T-cell (primary cell): ENCODE results near the gene SMAD1. TPM values are rescaled to one million over a fixed set of nuclear protein-coding genes. Genes with fewer than 3 reads are reported as not detected.
"Not testable (repeated sequence)": the region's sequence is repeated elsewhere in the genome, so short reads cannot be mapped to it uniquely, and the experiment has no call there.

Experiments used
- ATAC-seq, 4 experiments: fragments of 200-7000 bp in 3 of 4; fragments of 150-1000 bp in 1 of 4; cut with Tn5 transposase; replicated peaks in 1 of 4; 1 replicate in 3 of 4; 2 replicates in 1 of 4; pipeline ENCODE4 v1.10.0; 2021; ENCODE audit warnings: moderate library complexity in 3 of 4, mild to moderate bottlenecking in 2 of 4, moderate number of reproducible peaks in 1 of 4
- CTCF ChIA-PET, 2 donors: fragments of 300-600 bp; sonication (Branson Sonifier 250); formaldehyde crosslinking; loops; one replicate each; lab custom pipeline; 2022; ENCODE audit warnings: antibody characterized with exemption in 2 of 2; lab: Charles Lee
- POLR2A ChIA-PET, 2 donors: fragments of 300-600 bp; sonication (Branson Sonifier 250); formaldehyde crosslinking; loops; one replicate each; lab custom pipeline; 2022; ENCODE audit warnings: antibody characterized with exemption in 2 of 2; lab: Charles Lee
- DNase-seq, 35 experiments: peaks; one replicate each; pipeline versions ENCODE4 v3.0.0 to v3.0.0-alpha.2; 2013 to 2023
- H3K27ac ChIP-seq: one replicate; pipeline ENCODE4 v1.5.1; 2013; ENCODE audit warnings: low read length
- H3K27me3 ChIP-seq, 2 experiments: replicated peaks in 1 of 2; 1 replicate in 1 of 2; 2 replicates in 1 of 2; pipeline versions ENCODE4 v1.6.1 to v1.7.0; 2013; ENCODE audit warnings: low read length in 1 of 2, mixed read lengths in 1 of 2; ENCODE audit not compliant: control insufficient read depth in 2 of 2, insufficient read depth in 2 of 2; ENCODE audit errors: extremely low read depth in 1 of 2
- H3K36me3 ChIP-seq, 2 donors: 1 replicate in 1 of 2; 2 replicates in 1 of 2; pipeline versions ENCODE4 v1.6.1 to v1.7.0; 2013; ENCODE audit warnings: low read length in 1 of 2; ENCODE audit not compliant: control insufficient read depth in 2 of 2, insufficient read depth in 1 of 2; ENCODE audit errors: extremely low read depth in 1 of 2
- H3K4me1 ChIP-seq, 2 experiments: 1 replicate in 1 of 2; 2 replicates in 1 of 2; pipeline versions ENCODE4 v1.6.1 to v1.7.0; 2013; ENCODE audit warnings: low read length in 2 of 2, mixed read lengths in 1 of 2; ENCODE audit not compliant: insufficient read depth in 2 of 2, control insufficient read depth in 1 of 2; ENCODE audit errors: extremely low read depth in 1 of 2
- H3K4me3 ChIP-seq, 2 donors: 1 replicate in 1 of 2; 2 replicates in 1 of 2; pipeline versions ENCODE4 v1.5.1 to v1.7.0; 2013; ENCODE audit warnings: mild to moderate bottlenecking in 2 of 2, low read length in 1 of 2, moderate library complexity in 1 of 2; ENCODE audit not compliant: control insufficient read depth in 1 of 2; ENCODE audit errors: extremely low read depth in 1 of 2
- H3K9me3 ChIP-seq: 2 replicates; pipeline ENCODE4 v1.7.0; 2013
- H3K27ac Mint-ChIP-seq, 2 donors: one replicate each; pipeline ENCODE4 v1.8.0; 2020 to 2021; ENCODE audit warnings: mild to moderate bottlenecking in 2 of 2, mixed read lengths in 2 of 2
- H3K27me3 Mint-ChIP-seq, 2 donors: one replicate each; pipeline ENCODE4 v1.8.0; 2021 to 2022; ENCODE audit warnings: mixed read lengths in 2 of 2
- H3K36me3 Mint-ChIP-seq: one replicate; pipeline ENCODE4 v1.8.0; 2021; ENCODE audit warnings: mixed read lengths
- H3K4me1 Mint-ChIP-seq, 3 donors: one replicate each; pipeline ENCODE4 v1.8.0; 2020 to 2022; ENCODE audit warnings: mixed read lengths in 3 of 3, mild to moderate bottlenecking in 1 of 3
- H3K4me3 Mint-ChIP-seq, 3 donors: one replicate each; pipeline ENCODE4 v1.8.0; 2020 to 2022; ENCODE audit warnings: mild to moderate bottlenecking in 3 of 3, mixed read lengths in 3 of 3, moderate library complexity in 3 of 3
- H3K9me3 Mint-ChIP-seq, 3 donors: one replicate each; pipeline ENCODE4 v1.8.0; 2020 to 2022; ENCODE audit warnings: mixed read lengths in 3 of 3
- WGBS: methylation state at CpG from one replicate; pipeline ENCODE4 v1.1.5; 2013; ENCODE audit warnings: missing lambda C conversion rate; ENCODE audit not compliant: insufficient coverage; 5-methylcytosine and 5-hydroxymethylcytosine counted together
- total RNA-seq, 35 experiments: library from RNA in 6 of 35; stranded (reverse) in 6 of 35; fragments of 120-200 nt in 1 of 35; gene quantifications; one replicate each; pipeline versions ENCODE4 v1.2.1 to v1.2.4 and lab custom pipeline; 2013 to 2026

Gene SMAD1
- total RNA-seq, 5 donors from 2014 or later (not counting 1 experiment from before 2014, with no cell fraction given) = 1.0 to 8.7 (median 1.5) TPM

GRCh38 chr4:145583191-145584055 is 101.8 kb downstream of the SMAD1 start:
- 100% methylated on average over 2 of the region's 6 CpGs for WGBS
- DNase-seq = no peak
- H3K27me3 ChIP-seq = peaks cover 0 to under 1% of the 10 kb centered on the region in 2 experiments
- Mint-ChIP-seq H3K27me3 (peaks cover 12 to 17% of the 10 kb centered on the region in 2 donors), H3K4me3 (no peak overlapping the region), H3K4me1 (no peaks in the 10 kb centered on the region), H3K9me3 (peaks cover 0 to 3% (median 0%) of the 10 kb centered on the region in 3 donors), H3K36me3 (no peaks in the 10 kb centered on the region), H3K27ac (no peak overlapping the region)
- H3K4me1 ChIP-seq = no peaks in the 10 kb centered on the region
- ATAC-seq = no peak
- H3K36me3 ChIP-seq = no peaks in the 10 kb centered on the region
- CTCF ChIA-PET = no interaction called here
- no peak overlapping the region for H3K4me3 ChIP-seq
- POLR2A ChIA-PET = no interaction called here
- H3K27ac ChIP-seq = no peak overlapping the region
- no peaks in the 10 kb centered on the region for H3K9me3 ChIP-seq

GRCh38 chr4:145587088-145587754 is 105.6 kb downstream of the SMAD1 start:
- no peaks in the 10 kb centered on the region for H3K36me3 Mint-ChIP-seq
- Histone ChIP-seq H3K4me3 (no peak overlapping the region), H3K27me3 (peaks cover 0 to 2% of the 10 kb centered on the region in 2 experiments), H3K9me3 (no peaks in the 10 kb centered on the region), H3K36me3 (no peaks in the 10 kb centered on the region), H3K27ac (no peak overlapping the region), H3K4me1 (no peaks in the 10 kb centered on the region)
- CTCF ChIA-PET = no interaction called here
- no peak for ATAC-seq
- peaks cover 0 to 4% (median under 1%) of the 10 kb centered on the region in 3 donors for H3K9me3 Mint-ChIP-seq
- H3K27ac Mint-ChIP-seq = no peak overlapping the region
- DNase-seq = no peak
- no peak overlapping the region for H3K4me3 Mint-ChIP-seq
- no peaks in the 10 kb centered on the region for H3K4me1 Mint-ChIP-seq
- H3K27me3 Mint-ChIP-seq = peaks cover 16 to 19% of the 10 kb centered on the region in 2 donors
- POLR2A ChIA-PET = no interaction called here
- WGBS = 43% methylated on average over 1 of the region's 3 CpGs

- H3K4me3 Mint-ChIP-seq, H3K4me1 ChIP-seq, DNase-seq, H3K36me3 Mint-ChIP-seq, ATAC-seq, POLR2A ChIA-PET, H3K27me3 ChIP-seq, H3K36me3 ChIP-seq, CTCF ChIA-PET, H3K4me1 Mint-ChIP-seq, H3K4me3 ChIP-seq, H3K27ac ChIP-seq, H3K9me3 Mint-ChIP-seq, H3K9me3 ChIP-seq, H3K27ac Mint-ChIP-seq: not testable (repeated sequence)
- H3K27me3 Mint-ChIP-seq = peaks cover 19 to 22% of the 10 kb centered on the region in 2 donors
- WGBS = no CpG with 5 or more reads among the region's 2 CpGs
Measured at GRCh38 chr4:145589381-145589780, 107.7 kb downstream of the SMAD1 start.

GRCh38 chr4:145589916-145590702 is 108.5 kb downstream of the SMAD1 start:
- no peaks in the 10 kb centered on the region for H3K36me3 ChIP-seq
- peaks cover 0 to 2% of the 10 kb centered on the region in 2 experiments for H3K27me3 ChIP-seq
- H3K27ac Mint-ChIP-seq = no peak overlapping the region
- H3K4me1 Mint-ChIP-seq = no peaks in the 10 kb centered on the region
- WGBS = no CpG with 5 or more reads among the region's 3 CpGs
- no peaks in the 10 kb centered on the region for H3K36me3 Mint-ChIP-seq
- H3K4me3 ChIP-seq = no peak overlapping the region
- ChIA-PET POLR2A (no interaction called here), CTCF (no interaction called here)
- DNase-seq (no peak), ATAC-seq (no peak)
- no peak overlapping the region for H3K27ac ChIP-seq
- H3K27me3 Mint-ChIP-seq = peaks cover 24 to 25% of the 10 kb centered on the region in 2 donors
- no peaks in the 10 kb centered on the region for H3K9me3 ChIP-seq
- H3K4me3 Mint-ChIP-seq = no peak overlapping the region
- H3K4me1 ChIP-seq = no peaks in the 10 kb centered on the region
- peaks cover 0 to 6% (median 4%) of the 10 kb centered on the region in 3 donors for H3K9me3 Mint-ChIP-seq

- Mint-ChIP-seq H3K4me1 (no peaks in the 10 kb centered on the region), H3K27ac (no peak overlapping the region), H3K9me3 (peaks cover 2 to 12% (median 9%) of the 10 kb centered on the region in 3 donors), H3K36me3 (no peaks in the 10 kb centered on the region), H3K4me3 (no peak overlapping the region), H3K27me3 (peaks cover 8 to 11% of the 10 kb centered on the region in 2 donors)
- no peak for ATAC-seq
- Histone ChIP-seq H3K4me1 (no peaks in the 10 kb centered on the region), H3K36me3 (no peaks in the 10 kb centered on the region), H3K27ac (no peak overlapping the region), H3K9me3 (no peaks in the 10 kb centered on the region), H3K27me3 (peaks cover 0 to 2% of the 10 kb centered on the region in 2 experiments), H3K4me3 (no peak overlapping the region)
- ChIA-PET POLR2A (interaction anchor here in 1 of 2 donors (0.5 kb wide), 1 partner anchor 940 kb away, joined by 7 read pairs; no protein-coding TSS in a partner anchor), CTCF (interaction anchor here (0.6 to 0.7 kb wide), 2 partner anchors 369 to 446 kb away, joined by 3 to 4 read pairs; no protein-coding TSS in a partner anchor)
- WGBS = 100% methylated on average over 1 of the region's 4 CpGs
- DNase-seq = no peak
Measured at GRCh38 chr4:145602129-145602760, 120.6 kb downstream of the SMAD1 start.

- Histone ChIP-seq H3K9me3 (no peaks in the 10 kb centered on the region), H3K27ac (no peak overlapping the region), H3K36me3 (no peaks in the 10 kb centered on the region), H3K4me1 (peaks cover 0 to 3% of the 10 kb centered on the region in 2 experiments), H3K4me3 (no peak overlapping the region), H3K27me3 (peaks cover 0 to 3% of the 10 kb centered on the region in 2 experiments)
- ATAC-seq = no peak
- H3K9me3 Mint-ChIP-seq = peaks cover 2 to 12% (median 9%) of the 10 kb centered on the region in 3 donors
- no peaks in the 10 kb centered on the region for H3K36me3 Mint-ChIP-seq
- POLR2A ChIA-PET = no interaction called here
- no peak for DNase-seq
- H3K27ac Mint-ChIP-seq = no peak overlapping the region
- peaks cover 0 to 4% (median 0%) of the 10 kb centered on the region in 3 donors for H3K4me1 Mint-ChIP-seq
- H3K27me3 Mint-ChIP-seq = peaks cover 5 to 7% of the 10 kb centered on the region in 2 donors
- H3K4me3 Mint-ChIP-seq = no peak overlapping the region
- CTCF ChIA-PET = no interaction called here
Measured at GRCh38 chr4:145605941-145606340, 124.3 kb downstream of the SMAD1 start.
